Measurements from ENCODE around the gene RAB35.

DNA sequence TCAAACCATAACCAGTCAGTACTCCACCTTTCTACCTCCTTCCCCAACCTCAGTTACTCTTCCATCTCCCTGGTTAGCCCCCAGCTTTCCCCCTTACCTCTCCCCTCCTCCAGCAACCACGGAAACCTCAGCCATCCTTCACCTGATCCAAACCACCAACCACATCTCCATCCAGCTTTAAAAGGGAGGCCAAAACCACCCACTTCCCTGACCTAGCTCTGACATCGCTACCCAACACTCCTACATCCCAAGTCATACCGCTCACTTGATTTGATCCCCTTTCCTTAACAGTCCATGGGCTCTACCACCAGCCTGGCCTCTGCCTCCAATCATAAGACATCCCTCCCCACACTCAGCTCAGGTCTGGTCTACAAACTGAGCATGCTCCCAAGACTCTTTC, 1.5 kb downstream of the RAB35 start:
- TF ChIP-seq, protein P1, sequence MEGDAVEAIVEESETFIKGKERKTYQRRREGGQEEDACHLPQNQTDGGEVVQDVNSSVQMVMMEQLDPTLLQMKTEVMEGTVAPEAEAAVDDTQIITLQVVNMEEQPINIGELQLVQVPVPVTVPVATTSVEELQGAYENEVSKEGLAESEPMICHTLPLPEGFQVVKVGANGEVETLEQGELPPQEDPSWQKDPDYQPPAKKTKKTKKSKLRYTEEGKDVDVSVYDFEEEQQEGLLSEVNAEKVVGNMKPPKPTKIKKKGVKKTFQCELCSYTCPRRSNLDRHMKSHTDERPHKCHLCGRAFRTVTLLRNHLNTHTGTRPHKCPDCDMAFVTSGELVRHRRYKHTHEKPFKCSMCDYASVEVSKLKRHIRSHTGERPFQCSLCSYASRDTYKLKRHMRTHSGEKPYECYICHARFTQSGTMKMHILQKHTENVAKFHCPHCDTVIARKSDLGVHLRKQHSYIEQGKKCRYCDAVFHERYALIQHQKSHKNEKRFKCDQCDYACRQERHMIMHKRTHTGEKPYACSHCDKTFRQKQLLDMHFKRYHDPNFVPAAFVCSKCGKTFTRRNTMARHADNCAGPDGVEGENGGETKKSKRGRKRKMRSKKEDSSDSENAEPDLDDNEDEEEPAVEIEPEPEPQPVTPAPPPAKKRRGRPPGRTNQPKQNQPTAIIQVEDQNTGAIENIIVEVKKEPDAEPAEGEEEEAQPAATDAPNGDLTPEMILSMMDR (IDR thresholded peaks at IDR 0.05): no peak
- TF ChIP-seq POLR2A (IDR thresholded peaks at IDR 0.05): no peak
